GM21360 (cell line): ENCODE measurements around the gene MTERF2.
"Not testable (repeated sequence)": the region's sequence is repeated elsewhere in the genome, so short reads cannot be mapped to it uniquely, and the experiment has no call there.

Experiments used
- ATAC-seq: cut with Tn5 transposase; IDR thresholded peaks from one replicate; pipeline ENCODE4 v1.9.1; 2021; ENCODE audit warnings: mild to moderate bottlenecking, moderate library complexity; ENCODE audit not compliant: unreplicated experiment

Gene MTERF2, protein sequence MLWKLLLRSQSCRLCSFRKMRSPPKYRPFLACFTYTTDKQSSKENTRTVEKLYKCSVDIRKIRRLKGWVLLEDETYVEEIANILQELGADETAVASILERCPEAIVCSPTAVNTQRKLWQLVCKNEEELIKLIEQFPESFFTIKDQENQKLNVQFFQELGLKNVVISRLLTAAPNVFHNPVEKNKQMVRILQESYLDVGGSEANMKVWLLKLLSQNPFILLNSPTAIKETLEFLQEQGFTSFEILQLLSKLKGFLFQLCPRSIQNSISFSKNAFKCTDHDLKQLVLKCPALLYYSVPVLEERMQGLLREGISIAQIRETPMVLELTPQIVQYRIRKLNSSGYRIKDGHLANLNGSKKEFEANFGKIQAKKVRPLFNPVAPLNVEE

DNA sequence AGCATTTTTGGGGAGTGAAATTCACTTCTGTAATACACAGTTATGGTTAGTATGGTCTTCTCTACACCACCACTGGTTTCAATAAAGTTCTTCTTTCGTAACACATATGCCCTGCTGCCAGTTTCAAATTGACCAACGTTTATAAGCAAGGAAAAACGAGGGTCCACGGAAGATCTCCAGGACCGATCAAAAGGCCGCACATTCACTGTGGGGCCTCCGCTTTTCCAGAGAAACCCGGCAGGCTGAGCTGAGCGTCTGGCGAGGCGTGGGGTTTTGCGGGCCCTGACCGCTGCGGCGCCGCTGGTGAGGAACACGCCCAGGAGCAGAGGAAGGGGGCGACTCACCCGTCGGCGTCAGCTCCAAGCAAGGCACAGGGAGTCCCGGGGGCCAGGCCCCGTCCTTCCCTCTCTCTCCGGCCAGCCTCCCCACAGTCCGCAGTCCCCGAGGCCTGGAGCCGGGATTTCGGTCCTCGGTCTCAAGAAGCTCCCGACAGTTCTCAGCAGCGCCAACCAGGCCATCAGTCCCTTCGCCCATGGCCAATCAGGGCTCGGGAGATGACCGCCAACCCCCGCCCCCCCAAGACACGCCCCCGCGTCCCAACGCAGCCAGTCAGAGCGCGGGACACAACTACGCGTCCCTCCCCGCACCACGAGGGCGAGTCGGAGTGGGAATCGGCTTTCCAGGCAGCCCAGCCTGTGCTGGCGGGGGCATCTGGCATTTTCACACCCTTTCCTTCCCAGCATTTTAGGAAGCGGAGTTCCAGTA lies at the start of gene MTERF2:
Gene MTERF2, minus strand, starts transcription at position 522 of the 765 bp plus-strand sequence. CDS start 8,432 bp downstream, outside the sequence.
- ATAC-seq, result peak; percentile 94

DNA sequence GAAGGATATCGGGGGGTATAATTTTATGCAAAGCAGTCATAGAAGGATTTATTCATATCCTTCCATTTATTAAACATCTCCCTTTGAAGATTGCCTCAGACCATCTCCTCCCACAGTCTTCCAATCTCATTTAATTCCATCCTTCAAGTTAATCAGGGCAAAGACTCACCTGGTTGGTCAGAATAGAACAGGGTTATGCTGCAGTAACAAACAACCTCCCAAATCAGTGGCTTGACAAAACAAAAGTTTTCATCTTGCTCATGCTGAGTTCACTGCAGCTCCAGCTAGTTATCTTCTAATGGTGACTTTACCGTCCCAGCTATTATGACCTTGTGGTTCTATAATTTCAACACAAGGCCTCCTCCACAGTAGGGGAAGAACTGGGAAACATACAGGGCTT lies 48.8 kb upstream of the MTERF2 start:
- ATAC-seq, result no peak

- no peak for ATAC-seq
Observed at GRCh38 chr12:107033758-107034739, 47.1 kb upstream of the MTERF2 start.

DNA sequence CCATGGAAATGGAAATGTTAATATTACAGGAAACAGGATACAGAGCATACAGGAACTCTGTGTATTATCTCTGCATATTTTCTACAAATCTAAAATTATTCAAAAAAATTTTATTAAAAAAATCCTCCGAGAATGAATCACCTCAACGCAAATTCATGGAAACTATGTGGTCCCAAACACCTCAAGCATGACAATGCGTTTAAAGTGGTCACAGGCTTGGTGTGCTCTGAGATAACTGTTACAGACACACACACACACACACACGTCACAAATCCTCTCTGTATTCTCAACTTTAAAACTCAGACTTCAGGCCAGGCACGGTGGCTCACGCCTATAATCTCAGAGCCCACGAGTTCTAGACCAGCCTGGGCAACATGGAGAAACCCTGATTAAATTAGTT lies 45.3 kb upstream of the MTERF2 start:
- no peak for ATAC-seq

- no peak for ATAC-seq
Observed at GRCh38 chr12:107031061-107031460, 44.1 kb upstream of the MTERF2 start.

DNA sequence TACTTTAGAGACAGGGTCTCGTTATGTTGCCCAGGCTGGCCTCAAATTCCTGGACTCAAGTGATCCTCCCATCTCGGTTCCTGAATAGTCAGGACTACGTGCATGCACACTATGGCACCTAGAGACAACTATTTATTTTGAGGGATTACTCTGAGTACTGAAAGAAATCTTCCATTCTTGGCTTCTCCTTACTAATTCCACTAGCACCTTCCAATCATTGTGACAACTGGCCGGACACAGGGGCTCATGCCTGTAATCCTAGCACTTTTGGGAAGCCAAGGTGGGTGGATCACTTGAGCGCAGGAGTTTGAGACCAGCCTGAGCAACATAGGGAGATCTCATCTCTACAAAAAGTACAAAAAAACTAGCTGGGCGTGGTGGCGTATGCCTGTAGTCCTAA lies 42.1 kb upstream of the MTERF2 start:
- no peak for ATAC-seq

- ATAC-seq, result no peak
Observed at GRCh38 chr12:107027636-107028053, 40.7 kb upstream of the MTERF2 start.

DNA sequence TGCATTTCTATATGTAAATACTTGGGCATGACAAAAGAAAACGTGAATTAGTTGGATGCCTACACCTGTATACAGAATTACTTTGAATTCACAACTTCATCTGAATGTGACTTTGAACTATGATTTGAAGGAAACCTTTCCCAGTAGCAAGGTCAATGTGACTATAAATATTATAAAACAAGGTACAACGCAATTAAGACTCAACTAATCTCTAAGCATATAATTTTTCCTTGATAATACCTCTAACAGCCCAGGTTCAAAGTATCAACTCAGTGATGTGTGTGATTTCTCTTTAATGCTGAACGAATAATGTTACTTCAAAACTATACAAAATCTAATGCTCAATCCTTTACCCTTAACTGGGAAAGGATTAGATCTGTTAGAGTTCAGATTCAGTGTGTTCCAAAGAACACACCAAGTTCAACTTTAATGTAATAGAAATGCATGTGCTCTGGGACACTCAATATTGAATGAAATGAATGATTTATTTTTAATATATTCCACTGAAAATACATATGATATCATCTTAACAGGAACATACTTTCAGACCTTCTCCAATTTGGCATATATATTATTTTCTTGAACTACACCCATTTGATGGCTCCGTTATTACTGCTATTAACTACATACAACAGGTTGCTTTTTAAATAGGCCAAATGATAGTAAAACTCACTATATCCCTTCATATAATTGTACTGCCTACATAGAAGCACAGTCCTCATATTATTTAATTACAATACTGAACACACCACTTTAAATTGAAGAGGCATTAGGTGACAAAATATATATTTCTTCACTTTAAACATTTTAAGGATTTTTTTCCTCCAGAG lies 40.1 kb upstream of the MTERF2 start:
- no peak for ATAC-seq

- ATAC-seq, result not testable (repeated sequence)
Observed at GRCh38 chr12:107026356-107026755, 39.4 kb upstream of the MTERF2 start.

GRCh38 chr12:107025671-107026070 lies 38.7 kb upstream of the MTERF2 start:
- ATAC-seq, result no peak

- no peak for ATAC-seq
Observed at GRCh38 chr12:107019546-107019945, 32.6 kb upstream of the MTERF2 start.

DNA sequence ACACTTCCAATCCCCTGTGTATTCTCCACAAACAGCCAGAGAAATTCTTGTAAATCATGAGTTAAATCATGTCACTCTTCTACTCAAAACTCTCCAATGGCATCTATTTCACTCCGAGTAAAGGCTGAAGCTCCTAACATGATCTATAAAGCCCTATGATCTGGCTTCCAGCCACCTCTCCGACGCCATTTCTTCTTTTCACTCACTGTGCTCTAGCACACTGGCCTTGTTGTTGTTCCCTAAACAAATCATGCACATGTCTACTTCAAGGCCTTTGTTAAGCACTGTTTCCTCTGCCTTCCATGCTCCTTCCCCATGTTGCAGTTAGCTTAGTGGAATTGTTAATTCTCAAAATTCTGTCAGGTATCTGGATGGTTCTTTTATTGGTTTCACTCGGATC lies 30.1 kb upstream of the MTERF2 start:
- no peak for ATAC-seq

DNA sequence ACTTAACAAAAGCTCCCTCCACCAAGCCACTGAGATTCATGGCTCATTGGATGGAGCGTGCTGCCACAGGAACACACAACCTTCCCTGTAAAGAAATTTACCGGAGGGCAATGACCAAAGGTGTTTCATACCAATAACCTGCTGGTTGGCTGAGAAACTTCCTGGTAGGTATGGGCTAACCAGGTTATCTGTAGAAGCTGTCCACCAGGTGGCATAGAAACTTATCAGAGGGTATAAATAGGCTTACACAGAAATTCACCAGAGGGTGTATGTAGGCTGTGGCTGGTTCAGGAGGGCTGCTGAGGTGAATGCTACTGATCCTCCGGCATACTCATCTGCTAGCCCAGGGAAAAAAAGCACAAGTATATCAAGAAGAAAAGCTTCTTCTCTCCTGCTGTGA lies 27.1 kb upstream of the MTERF2 start:
- no peak for ATAC-seq

DNA sequence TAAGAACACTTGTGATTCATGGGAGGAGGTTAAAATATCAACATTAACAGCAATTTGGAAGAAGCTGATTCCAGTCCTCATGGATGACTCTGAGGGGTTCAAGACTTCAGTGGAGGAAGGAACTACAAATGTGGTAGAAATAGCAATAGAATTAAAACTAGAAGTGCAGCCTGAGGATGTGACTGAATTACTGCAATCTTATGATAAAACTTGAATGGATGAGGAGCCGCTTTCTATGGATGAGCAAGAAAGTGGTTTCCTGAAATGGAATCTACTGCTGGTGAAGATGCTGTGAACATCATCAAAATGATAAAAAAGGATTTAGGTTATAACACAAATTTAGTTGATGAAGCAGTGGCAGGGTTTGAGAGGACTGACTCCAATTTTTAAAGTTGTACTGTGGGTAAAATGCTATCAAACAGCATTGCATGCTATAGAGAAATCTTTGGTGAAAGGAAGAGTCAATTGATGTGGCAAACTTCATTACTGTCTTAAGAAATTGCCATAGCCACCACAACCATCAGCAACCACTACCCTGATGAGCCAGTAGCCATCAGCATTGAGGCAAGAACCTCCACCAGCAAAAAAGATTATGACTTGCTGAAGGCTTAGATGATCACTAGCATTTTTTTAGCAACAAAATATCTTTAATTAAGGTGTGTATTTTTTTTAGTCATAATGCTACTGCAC lies 25.9 kb upstream of the MTERF2 start:
- ATAC-seq, result no peak

DNA sequence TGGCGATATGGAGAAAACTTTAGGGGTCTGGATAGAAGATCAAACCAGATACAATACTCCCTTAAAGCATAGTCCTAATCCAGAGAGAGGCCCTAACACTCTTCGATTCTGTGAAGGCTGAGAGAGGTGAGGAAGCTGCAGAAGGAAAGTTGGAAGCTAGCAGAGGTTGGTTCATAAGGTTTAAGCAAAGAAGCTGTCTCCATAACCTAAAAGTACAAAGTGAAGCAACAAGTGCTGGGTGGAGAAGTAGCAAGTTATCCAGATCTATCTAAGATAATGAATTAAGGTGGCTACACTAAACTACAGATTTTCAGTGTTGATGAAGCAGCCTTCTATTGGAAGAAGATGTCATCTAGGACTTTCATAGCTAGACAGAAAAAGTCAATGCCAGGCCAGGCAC lies 24.6 kb upstream of the MTERF2 start:
- ATAC-seq, result no peak

GRCh38 chr12:107007411-107007810 lies 20.5 kb upstream of the MTERF2 start:
- no peak for ATAC-seq

- ATAC-seq, result not testable (repeated sequence)
Observed at GRCh38 chr12:107002665-107003064, 15.7 kb upstream of the MTERF2 start.

GRCh38 chr12:106999446-106999845 lies 12.5 kb upstream of the MTERF2 start:
- no peak for ATAC-seq

DNA sequence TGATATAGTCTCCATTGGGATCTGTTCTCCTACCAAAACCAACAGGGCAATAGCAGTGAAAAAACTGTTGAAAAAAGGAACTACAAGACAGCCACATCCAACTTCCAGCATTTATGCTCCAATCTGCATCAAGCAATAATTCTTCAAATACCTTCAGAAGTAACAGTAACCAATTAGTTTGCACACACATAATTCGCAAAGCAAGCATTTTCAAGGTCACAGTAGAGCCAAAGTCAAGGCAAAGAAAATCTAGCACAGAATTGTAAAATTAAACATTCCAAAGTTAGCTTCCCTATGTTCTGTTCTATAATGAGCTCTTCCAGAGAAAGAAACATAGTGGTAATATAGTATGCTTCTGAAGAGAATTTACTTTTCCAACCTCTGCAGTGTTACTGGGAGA lies 11.0 kb upstream of the MTERF2 start:
- ATAC-seq, result no peak
